K562 (cell line): ENCODE results near the gene ZNF587. TPM values are rescaled to one million over a fixed set of nuclear protein-coding genes. Genes with fewer than 3 reads are reported as not detected.

ENCODE experiments used
- BHLHE40 ChIP-seq: IDR thresholded peaks from 2 replicates; pipeline ENCODE4 v1.6.1; 2011; ENCODE audit warnings: low read length, improper control_type of control experiment
- CEBPG ChIP-seq, 3 experiments: fragments of 200-800 bp in 1 of 3; sonication (Bioruptor generic) in 1 of 3; sonication (generic) in 1 of 3; formaldehyde crosslinking in 1 of 3; IDR thresholded peaks in 2 of 3; conservative IDR thresholded peaks in 1 of 3; 2 replicates each; pipeline versions ENCODE4 v1.6.1 to v1.8.0; 2016 to 2022; ENCODE audit warnings: missing compliant biosample characterization in 2 of 3, missing genetic modification characterization in 2 of 3, mild to moderate bottlenecking in 1 of 3, missing genetic modification reagents in 1 of 3
- CREB1 ChIP-seq, 2 experiments: sonication (generic) in 1 of 2; formaldehyde crosslinking in 1 of 2; IDR thresholded peaks; 2 replicates each; pipeline versions ENCODE4 v1.6.1 to v1.8.0; 2012 to 2022; ENCODE audit warnings: inconsistent platforms in 1 of 2, mild to moderate bottlenecking in 1 of 2, missing genetic modification reagents in 1 of 2, moderate library complexity in 1 of 2
- E2F6 ChIP-seq, 2 experiments: IDR thresholded peaks; 2 replicates each; pipeline ENCODE4 v1.6.1; 2011; ENCODE audit warnings: borderline replicate concordance in 1 of 2, control low read depth in 1 of 2, low read depth in 1 of 2, low read length in 1 of 2, mild to moderate bottlenecking in 1 of 2, mixed read lengths in 1 of 2, moderate library complexity in 1 of 2; ENCODE audit not compliant: insufficient read depth in 1 of 2, insufficient read length in 1 of 2, poor library complexity in 1 of 2, severe bottlenecking in 1 of 2; ENCODE audit errors: extremely low read depth in 1 of 2
- ELF4 ChIP-seq: fragments of 450-650 bp; formaldehyde crosslinking; IDR thresholded peaks from 2 replicates; pipeline ENCODE4 v1.4.0; 2022; ENCODE audit warnings: missing genetic modification characterization
- FOXJ2 ChIP-seq: fragments of 200-800 bp; sonication (Bioruptor generic); IDR thresholded peaks from 2 replicates; pipeline ENCODE4 v1.6.1; 2016; ENCODE audit warnings: missing genetic modification characterization, missing compliant biosample characterization
- KLF1 ChIP-seq: fragments of 450-650 bp; IDR thresholded peaks from 2 replicates; pipeline ENCODE4 v1.6.1; 2016; ENCODE audit warnings: missing genetic modification characterization, missing compliant biosample characterization
- MCM5 ChIP-seq: fragments of 450-650 bp; IDR thresholded peaks from 2 replicates; pipeline ENCODE4 v1.6.1; 2016; ENCODE audit warnings: low read depth
- MED1 ChIP-seq: sonication (generic); formaldehyde crosslinking; IDR thresholded peaks from 2 replicates; pipeline ENCODE4 v1.8.1; 2023; ENCODE audit warnings: missing genetic modification reagents, borderline replicate concordance
- MIER1 ChIP-seq: fragments of 450-650 bp; IDR thresholded peaks from 2 replicates; pipeline ENCODE4 v1.6.1; 2016; ENCODE audit warnings: antibody characterized with exemption, mild to moderate bottlenecking, low read depth
- MTA2 ChIP-seq: fragments of 450-650 bp; IDR thresholded peaks from 2 replicates; pipeline ENCODE4 v1.6.1; 2016; ENCODE audit warnings: low read depth
- SMARCA5 ChIP-seq: fragments of 450-650 bp; IDR thresholded peaks from 2 replicates; pipeline ENCODE4 v1.6.1; 2016
- TOE1 ChIP-seq, 2 experiments: fragments of 450-650 bp in 1 of 2; sonication (generic) in 1 of 2; formaldehyde crosslinking in 1 of 2; IDR thresholded peaks; 2 replicates each; pipeline versions ENCODE4 v1.7.1 to v1.8.0; 2016 to 2022; ENCODE audit warnings: borderline replicate concordance in 2 of 2, mild to moderate bottlenecking in 2 of 2, antibody characterized with exemption in 1 of 2, inconsistent platforms in 1 of 2, low read depth in 1 of 2, missing genetic modification reagents in 1 of 2, moderate library complexity in 1 of 2
- ZNF23 ChIP-seq: fragments of 250-450 bp; sonication (Bioruptor Pico); IDR thresholded peaks from 2 replicates; pipeline ENCODE4 v1.4.0; 2020; ENCODE audit warnings: mild to moderate bottlenecking
- ZNF318 ChIP-seq, 2 experiments: fragments of 450-650 bp; IDR thresholded peaks; 2 replicates each; pipeline ENCODE4 v1.6.1; 2016; ENCODE audit warnings: mild to moderate bottlenecking in 2 of 2, borderline replicate concordance in 1 of 2, low read depth in 1 of 2, moderate library complexity in 1 of 2
- ZNF639 ChIP-seq, 2 experiments: fragments of 200-800 bp in 1 of 2; sonication (Bioruptor generic) in 1 of 2; sonication (generic) in 1 of 2; formaldehyde crosslinking in 1 of 2; IDR thresholded peaks in 1 of 2; conservative IDR thresholded peaks in 1 of 2; 2 replicates each; pipeline versions ENCODE4 v1.5.0 to v1.6.1; 2016 to 2020; ENCODE audit warnings: missing compliant biosample characterization in 1 of 2, missing genetic modification characterization in 1 of 2, missing genetic modification reagents in 1 of 2
- polyA plus RNA-seq, 8 experiments: library from polyadenylated mRNA; depleted of rRNA in 4 of 8; stranded (reverse) in 5 of 8; unstranded in 3 of 8; fragments of >200 nt; fragmentation: Nextera tagmentation in 2 of 8; fragmentation: Illumina TruSeq in 1 of 8; extraction: Ambion mirVana in 2 of 8; extraction: Trizol in 1 of 8; gene quantifications; 2 replicates each; pipeline versions ENCODE4 v1.2.1 to v1.2.3, GENCODE V29; 2011 to 2014; ENCODE audit warnings: inconsistent platforms in 1 of 8, missing spikeins in 1 of 8
- total RNA-seq, 7 experiments: library from RNA; depleted of rRNA in 6 of 7; stranded (reverse); fragments of >200 nt in 6 of 7; fragmentation: Illumina TruSeq in 2 of 7; extraction: Trizol in 2 of 7; gene quantifications; 2 replicates each; pipeline versions ENCODE4 v1.2.1 to v1.2.3, GENCODE V29; 2011 to 2021; ENCODE audit warnings: low replicate concordance in 1 of 7

ZNF587 gene
- total and polyA plus RNA-seq, 9 of the 15 experiments (the other 6 are each of a cell fraction or from before 2014, with no cell fraction given), result 3.2 to 42.0 (median 24.9) TPM

GRCh38 chr19:57830071-57830602 lies 19.5 kb upstream of the ZNF587 start, which contains the start of gene ZNF587B (continued):
- TF ChIP-seq TOE1 (IDR thresholded peaks at IDR 0.05; ENCODE audit: borderline replicate concordance) (no peak), TOE1 (CRISPR knock-in tag; IDR thresholded peaks at IDR 0.05; ENCODE audit: borderline replicate concordance, low read depth) (no peak), SMARCA5 (no peak), FOXJ2 (tag) (no peak), ZNF23 (CRISPR knock-in tag) (no peak), ZNF639 (CRISPR knock-in tag; conservative IDR thresholded peaks at IDR 0.05 in 1 of 2, IDR thresholded peaks at IDR 0.05 in 1 of 2) (no peak), BHLHE40 (peak; percentile 91), E2F6 (IDR thresholded peaks at IDR 0.05; ENCODE audit: borderline replicate concordance in 1 of 2, extremely low read depth in 1 of 2, insufficient read depth in 1 of 2, insufficient read length in 1 of 2, low read depth in 1 of 2, low read length in 1 of 2, poor library complexity in 1 of 2, severe bottlenecking in 1 of 2) (peak in 1 of 2 experiments; percentile 26), ELF4 (no peak), CREB1 (IDR thresholded peaks at IDR 0.05) (no peak), CREB1 (CRISPR knock-in tag; IDR thresholded peaks at IDR 0.05) (no peak), KLF1 (tag) (no peak), ZNF318 (IDR thresholded peaks at IDR 0.05; ENCODE audit: borderline replicate concordance in 1 of 2, low read depth in 1 of 2) (no peak), MTA2 (no peak), MCM5 (no peak), MED1 (CRISPR knock-in tag) (no peak), CEBPG (CRISPR knock-in tag; IDR thresholded peaks at IDR 0.05) (no peak), CEBPG (tag; conservative IDR thresholded peaks at IDR 0.05 in 1 of 2, IDR thresholded peaks at IDR 0.05 in 1 of 2) (no peak), MIER1 (no peak)
